OCI-M2 (cell line): ENCODE data around the gene TGIF1.
"Not testable (repeated sequence)": the region's sequence is repeated elsewhere in the genome, so short reads cannot be mapped to it uniquely, and the experiment has no call there.

Experiments used
- DNase-seq: peaks from one replicate; lab custom pipeline; 2025; ENCODE audit not compliant: unreplicated experiment; lab: John Stamatoyannopoulos, UW

The TGIF1 gene

GRCh38 chr18:3450012-3450798 lies at the start of gene TGIF1:
TGIF1 (plus strand) TSS chr18:3450172; CDS start chr18:3450490, 318 bp downstream.
- DNase-seq = no peak

GRCh38 chr18:3400567-3401296 lies 49.2 kb upstream of the TGIF1 start:
- no peak for DNase-seq

- DNase-seq = no peak
Observed at GRCh38 chr18:3401669-3402620, 48.0 kb upstream of the TGIF1 start.

GRCh38 chr18:3402982-3403451 lies 47.0 kb upstream of the TGIF1 start:
- DNase-seq = no peak

- no peak for DNase-seq
Observed at GRCh38 chr18:3405713-3406112, 44.3 kb upstream of the TGIF1 start.

GRCh38 chr18:3408107-3408506 lies 41.9 kb upstream of the TGIF1 start:
- no peak for DNase-seq

GRCh38 chr18:3409811-3410210 lies 40.2 kb upstream of the TGIF1 start:
- no peak for DNase-seq

- no peak for DNase-seq
Observed at GRCh38 chr18:3410273-3410672, 39.7 kb upstream of the TGIF1 start.

- DNase-seq = not testable (repeated sequence)
Observed at GRCh38 chr18:3410876-3411275, 39.1 kb upstream of the TGIF1 start.

- no peak for DNase-seq
Observed at GRCh38 chr18:3411327-3411726, 38.6 kb upstream of the TGIF1 start.

- no peak for DNase-seq
Observed at GRCh38 chr18:3411854-3412268, 38.1 kb upstream of the TGIF1 start.

- not testable (repeated sequence) for DNase-seq
Observed at GRCh38 chr18:3412528-3412927, 37.4 kb upstream of the TGIF1 start.

- no peak for DNase-seq
Observed at GRCh38 chr18:3415110-3415509, 34.9 kb upstream of the TGIF1 start.

GRCh38 chr18:3418083-3418482 lies 31.9 kb upstream of the TGIF1 start:
- no peak for DNase-seq

- DNase-seq = no peak
Observed at GRCh38 chr18:3420919-3421279, 29.1 kb upstream of the TGIF1 start.

GRCh38 chr18:3422905-3423304 lies 27.1 kb upstream of the TGIF1 start:
- DNase-seq = no peak

GRCh38 chr18:3424280-3424890 lies 25.6 kb upstream of the TGIF1 start:
- DNase-seq = no peak

- DNase-seq = no peak
Observed at GRCh38 chr18:3425030-3425429, 24.9 kb upstream of the TGIF1 start.

GRCh38 chr18:3425446-3425845 lies 24.5 kb upstream of the TGIF1 start:
- DNase-seq = no peak

GRCh38 chr18:3426074-3426473 lies 23.9 kb upstream of the TGIF1 start:
- DNase-seq = no peak

GRCh38 chr18:3427944-3428343 lies 22.0 kb upstream of the TGIF1 start:
- no peak for DNase-seq
